HG02763 (cell line): Measurements from ENCODE around the gene OPTN.
"Not testable (repeated sequence)": the region's sequence is repeated elsewhere in the genome, so short reads cannot be mapped to it uniquely, and the experiment has no call there.

Experiments used
- ATAC-seq: cut with Tn5 transposase; IDR thresholded peaks from one replicate; pipeline ENCODE4 v1.9.1; 2021; ENCODE audit warnings: mild to moderate bottlenecking, moderate library complexity; ENCODE audit not compliant: unreplicated experiment

Gene OPTN

DNA sequence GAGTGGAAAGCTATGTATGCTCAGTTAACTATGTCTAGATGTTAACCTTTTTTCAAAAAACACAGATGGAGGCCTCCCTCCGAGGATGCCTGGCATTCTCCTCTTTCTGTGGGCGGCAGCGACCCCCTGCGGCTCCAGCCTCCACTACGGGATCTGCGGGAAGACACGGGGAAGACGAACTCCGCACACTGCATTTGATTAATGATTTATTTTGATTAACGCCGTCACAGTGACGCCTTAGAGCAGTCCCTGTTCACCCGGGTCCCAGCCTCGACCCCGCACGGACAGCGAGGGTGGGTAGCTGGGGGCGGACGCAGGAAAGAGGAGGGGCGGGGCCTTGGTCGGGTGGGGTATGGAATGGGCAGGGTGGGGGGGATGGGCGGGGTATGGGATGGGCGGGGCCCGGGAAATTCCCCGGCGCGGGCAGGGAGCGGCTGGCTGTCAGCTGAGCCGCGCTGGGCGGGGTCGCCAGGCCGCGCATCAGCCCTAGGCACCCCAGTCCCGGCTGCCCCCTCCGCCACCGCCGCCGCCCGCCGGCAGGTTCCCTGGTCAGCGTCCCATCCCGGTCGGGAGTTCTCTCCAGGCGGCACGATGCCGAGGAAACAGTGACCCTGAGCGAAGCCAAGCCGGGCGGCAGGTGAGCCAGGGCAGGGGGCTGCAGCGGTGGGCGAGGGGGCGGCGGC, at the start of gene OPTN:
Gene OPTN, plus strand, starts transcription at position 498 of the 683 bp plus-strand sequence. CDS start 8,960 bp downstream, outside the sequence.
- peak; percentile 70 for ATAC-seq

DNA sequence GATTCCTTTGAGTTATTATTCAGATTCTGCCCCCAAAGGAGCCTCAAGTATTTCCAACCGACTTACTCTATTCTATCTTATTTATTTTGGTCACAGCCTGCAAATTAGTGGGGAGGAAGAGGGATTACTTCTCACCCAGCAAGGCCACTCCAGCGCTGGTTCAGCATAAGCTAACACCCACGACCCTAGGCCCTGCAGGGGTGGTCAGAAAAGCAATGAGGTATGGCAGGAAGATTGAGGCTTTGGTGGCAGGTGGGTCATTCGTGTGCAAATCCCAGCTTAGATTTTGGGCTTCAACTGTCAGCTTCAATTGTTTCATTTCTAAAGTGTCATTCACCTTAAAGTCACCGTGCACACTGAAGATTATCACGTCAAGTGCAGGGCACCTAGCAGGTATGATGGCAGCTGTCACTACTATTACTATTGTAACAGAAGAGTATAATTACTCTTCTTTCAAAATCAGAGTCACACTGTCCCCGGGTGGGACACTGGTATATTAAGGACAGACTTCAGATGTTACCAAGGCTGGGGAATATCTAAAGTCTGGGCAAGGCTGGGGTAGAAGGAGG, 48.8 kb upstream of the OPTN start:
- ATAC-seq, result no peak

DNA sequence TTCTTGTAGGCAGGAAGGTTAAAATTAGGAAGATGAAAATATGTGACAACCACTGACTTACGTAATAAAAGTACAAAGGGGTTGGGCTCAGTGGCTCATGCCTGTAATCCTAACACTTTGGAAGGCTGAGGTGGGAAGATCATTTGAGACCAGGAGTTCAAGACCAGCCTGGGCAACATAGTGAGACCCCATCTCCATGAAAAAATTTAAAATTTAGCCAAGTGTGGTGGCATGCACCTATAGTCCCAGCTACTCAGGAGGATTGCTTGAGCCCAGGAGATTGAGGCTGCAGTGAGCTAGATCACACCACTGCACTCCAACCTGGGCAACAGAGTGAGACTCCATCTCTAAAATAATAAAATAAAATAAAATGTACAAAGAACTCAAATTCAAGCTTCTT, 46.8 kb upstream of the OPTN start:
- ATAC-seq, result not testable (repeated sequence)

DNA sequence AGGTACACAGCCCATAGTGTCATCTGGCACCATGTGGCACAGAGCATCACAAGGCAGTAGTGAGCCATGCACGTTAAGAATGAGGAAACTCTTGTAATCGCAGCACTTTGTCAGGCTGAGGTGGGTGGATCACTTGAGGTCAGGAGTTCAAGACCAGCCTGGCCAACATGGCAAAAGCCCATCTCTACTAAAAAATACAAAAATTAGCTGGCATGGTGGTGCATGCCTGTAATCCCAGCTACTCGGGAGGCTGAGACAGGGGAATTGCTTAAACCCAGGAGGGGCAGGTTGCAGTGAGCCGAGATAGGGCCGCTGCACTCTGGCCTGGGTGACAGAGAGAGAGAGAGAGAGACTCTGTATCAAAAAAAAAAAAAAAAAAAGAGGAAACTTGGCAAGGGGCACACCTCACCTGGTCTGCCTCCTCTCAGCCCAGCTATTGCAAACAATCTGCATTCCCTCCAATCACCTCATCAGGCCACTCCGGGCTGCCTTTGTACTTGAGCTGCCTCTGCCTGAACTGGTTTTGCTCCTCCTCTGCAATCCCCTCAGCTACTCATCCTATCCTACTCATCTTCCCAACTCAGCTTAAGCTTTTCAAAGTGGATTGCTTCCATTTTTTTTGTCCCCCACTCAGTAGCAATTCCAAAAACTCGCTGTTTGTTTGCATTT, 46.0 kb upstream of the OPTN start:
- no peak for ATAC-seq

DNA sequence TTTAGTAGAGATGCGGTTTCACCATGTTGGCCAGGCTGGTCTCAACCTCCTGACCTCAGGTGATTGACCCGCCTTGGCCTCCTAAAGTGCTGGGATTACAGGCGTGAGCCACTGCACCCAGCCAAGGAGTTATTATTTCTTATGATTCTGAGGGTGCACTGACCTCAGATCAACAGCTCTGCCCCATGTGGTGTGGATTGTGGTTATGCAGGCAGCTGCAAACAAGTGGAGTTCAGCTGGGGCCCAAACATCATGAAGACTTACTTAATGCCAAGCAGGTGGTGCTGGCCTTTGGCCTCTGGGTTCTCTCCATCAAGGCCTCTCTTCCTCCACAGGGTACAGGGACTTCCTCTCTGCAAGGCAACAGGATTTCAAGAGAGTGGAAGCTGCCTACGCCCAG, 45.1 kb upstream of the OPTN start:
- no peak for ATAC-seq

DNA sequence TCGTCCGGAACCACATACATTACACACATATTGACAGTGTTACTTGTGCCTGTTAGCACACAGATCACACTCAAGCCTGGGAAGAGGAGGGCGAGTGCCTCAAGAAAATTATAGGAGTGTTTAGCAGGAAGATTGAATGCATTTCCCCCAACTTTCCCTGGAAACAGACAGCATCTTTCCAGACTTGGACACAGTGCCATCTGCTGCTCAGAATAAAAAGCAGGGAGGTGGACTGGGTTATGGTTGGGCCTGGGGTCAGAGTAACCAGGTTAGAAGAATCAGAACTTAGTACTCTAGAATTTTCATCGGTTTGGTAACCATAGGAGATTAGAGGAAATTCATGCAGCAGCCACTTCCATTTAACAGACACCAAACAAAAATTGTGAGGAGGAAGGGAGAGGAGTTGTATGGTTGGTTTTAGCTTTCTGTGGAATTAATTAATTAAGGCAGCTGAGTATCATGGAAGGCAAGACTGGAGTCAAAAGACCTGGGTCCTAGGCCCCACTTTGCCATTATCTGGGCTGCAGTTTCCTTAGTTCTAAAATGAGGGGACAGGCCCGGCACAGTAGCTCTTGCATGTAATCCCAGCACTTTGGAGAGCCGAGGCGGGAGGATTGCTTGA, 43.4 kb upstream of the OPTN start:
- ATAC-seq, result no peak

DNA sequence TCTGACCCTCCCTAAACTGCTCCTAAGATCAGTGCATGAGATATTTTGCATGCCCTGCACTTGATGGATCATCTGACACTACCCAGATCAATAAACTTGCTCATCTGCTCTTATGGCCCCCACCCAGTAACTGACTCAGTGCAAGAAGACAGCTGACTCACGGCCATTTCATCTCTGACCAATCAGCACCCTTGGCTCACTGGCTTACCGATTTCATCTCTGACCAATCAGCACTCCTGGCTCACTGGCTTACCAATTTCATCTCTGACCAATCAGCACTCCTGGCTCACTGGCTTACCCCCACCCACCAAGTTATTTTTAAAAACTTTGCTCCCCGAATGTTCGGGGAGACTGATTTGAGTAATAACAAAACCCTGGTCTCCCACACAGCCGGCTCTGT, 37.2 kb upstream of the OPTN start:
- no peak for ATAC-seq

DNA sequence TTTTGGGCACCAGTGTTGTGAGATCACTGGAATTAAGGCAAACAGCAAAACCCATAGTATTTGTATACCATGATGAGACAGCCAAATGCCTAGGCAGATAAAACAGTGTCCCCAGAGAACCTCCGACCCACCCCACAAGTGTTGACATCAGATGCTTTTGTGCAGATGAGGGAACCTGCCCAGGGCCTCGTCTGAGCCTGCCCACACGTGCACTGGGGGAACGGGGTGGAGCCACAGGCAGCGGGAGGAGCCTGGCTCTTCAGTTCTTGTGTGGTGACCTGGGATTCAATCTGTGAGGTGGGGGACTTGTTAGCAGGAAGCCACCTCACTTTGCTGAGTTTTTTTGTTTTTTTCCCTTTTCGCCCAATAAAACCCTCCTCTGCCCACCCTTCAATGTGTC, 33.4 kb upstream of the OPTN start:
- no peak for ATAC-seq

DNA sequence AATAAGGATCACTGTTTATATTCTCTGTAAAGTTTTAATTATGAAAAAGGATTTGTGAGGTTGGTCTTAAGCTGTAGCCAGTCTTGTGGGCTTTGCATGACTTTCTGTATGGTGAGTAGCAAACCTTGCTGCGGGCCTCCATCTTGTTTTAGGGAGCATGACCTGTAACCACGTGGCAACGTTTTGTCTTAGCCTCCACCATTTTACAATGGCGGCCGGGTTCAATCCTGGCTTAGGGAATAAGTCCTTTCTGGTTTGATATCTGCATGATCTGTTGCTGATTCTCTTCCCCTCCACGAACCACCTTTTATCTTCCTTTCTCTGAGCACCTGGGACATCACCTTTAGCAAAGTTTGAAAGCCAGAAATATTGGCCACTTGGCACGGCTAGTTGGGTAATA, 32.5 kb upstream of the OPTN start:
- no peak for ATAC-seq

DNA sequence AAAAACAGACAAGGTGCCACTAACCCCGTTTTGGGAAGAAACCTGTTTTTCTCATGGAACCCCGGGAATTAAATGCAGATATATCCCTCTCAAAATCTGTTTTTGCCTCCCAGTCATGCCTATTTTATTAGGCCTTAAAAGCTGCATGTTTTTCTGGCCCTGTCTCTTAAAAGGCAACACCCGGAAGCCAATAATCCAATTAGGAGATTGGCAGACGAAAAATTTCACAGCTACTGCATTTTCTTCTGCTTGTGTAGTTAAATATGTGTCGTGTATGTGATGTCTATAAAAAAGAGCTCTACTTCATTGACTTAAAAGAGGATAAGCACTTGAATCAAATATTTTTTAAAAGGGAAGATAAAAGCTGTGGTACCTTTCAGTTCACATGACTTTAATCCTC, 31.9 kb upstream of the OPTN start:
- ATAC-seq, result no peak

DNA sequence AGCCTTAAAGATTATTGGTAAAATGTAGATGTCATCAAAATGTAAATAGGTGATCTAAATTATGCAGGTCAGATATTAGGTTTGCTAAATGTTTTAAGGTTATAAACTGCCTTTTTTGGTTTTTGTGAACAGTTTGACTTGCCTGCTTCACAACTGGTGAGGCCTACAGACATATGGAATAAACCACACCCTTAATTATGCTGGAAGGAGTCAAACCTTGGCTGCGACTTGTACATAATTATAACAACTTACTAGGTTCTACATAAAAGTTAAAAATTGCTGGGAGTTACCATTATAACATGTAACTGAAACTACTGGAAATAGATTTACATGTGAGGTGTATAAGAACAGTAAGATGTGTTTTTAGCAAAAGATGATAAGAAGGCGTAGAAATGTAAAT, 31.5 kb upstream of the OPTN start:
- no peak for ATAC-seq

DNA sequence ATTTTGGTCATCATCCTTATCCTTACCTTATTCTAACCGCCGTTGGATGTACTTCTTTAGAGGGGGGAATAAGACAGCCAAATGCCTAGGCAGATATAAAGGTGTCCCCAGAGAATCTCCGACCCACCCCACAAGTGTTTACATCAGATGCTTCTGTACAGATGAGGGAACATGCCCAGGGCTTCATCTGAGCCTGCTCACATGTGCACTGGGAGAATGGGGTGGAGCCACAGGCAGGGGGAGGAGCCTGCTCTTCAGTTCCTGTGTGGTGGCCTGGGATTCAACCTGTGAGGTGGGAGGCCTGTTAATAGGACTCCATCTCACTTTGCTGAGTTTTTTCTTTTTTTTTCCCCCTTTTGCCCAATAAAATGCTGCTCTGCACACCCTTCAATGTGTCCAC, 27.6 kb upstream of the OPTN start:
- no peak for ATAC-seq

DNA sequence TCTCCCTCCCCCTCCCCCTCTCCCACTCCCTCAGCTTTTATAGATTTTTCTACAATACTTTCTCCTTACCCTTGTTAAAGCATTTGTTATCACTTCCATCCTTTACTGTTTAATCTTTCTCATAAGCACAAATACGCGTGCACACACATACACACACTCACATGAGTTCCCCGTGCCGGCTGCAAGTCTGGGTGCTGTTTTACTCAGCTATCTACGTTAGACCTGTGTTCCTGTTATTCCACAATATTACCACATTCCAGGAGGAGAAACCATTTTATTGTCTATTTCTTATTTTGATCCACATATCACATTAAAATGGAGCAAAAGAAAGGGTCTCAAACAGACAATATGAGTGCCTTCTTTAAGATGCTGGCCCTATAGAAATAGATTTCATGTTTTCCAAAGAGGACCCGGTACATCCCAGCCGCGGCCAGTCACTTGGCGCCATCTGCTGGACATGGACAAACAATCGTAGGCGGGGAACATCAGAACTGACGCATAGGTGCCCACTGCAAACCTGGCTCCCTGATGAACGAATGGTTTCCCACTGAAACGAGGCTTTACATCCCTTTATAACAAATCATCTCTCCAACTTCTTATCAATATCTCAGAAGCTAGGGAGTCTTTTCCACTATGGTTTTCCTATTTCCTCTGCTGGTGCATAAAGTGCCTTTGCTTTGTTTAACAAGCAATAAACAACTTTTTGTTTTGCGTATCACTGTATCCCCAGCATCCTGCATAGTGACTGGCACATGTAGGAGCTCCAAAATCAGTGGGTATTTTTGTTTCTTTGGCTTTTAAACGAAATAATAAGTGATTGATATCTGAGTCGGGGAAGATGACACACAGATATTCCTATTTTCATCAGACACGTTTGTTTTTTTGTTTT, 25.2 kb upstream of the OPTN start:
- ATAC-seq, result no peak

DNA sequence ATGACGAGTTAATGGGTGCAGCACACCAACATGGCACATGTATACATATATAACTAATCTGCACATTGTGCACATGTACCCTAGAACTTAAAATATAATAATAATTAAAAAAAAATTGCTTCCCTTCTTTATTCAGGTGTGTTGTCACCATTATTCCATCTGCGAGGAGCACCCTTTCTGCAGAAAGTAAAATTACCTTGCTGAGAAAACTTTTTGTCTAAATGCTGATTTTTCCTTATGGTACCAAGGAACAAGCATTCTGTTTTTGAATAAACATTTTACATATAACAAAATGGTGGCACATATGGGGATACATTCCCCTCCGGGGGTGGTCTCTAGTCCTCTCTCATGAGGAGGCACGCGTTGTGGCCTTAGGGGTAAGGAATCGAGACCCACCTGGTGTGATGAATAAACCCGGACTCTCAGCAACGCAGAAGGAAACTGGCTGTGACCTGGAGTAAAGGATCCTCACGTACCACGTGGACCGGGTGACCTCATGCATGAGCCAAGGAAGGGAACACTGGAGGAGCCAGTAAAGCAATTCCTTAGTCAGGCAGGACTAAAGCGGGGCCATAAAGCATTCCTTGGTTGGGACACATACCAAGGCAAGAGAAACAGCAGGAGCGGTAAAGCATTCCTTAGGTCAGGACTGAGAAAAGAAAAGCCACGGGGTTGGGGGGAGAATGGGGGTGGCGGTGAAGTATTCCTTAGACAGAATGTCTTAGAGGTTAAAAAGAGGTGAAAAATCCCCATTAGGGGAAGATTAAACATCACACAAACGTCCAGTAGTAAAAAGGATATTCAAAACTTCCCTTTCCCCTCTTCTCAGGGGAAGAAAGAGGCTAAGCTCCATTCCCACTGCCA, 20.8 kb upstream of the OPTN start:
- ATAC-seq, result no peak

DNA sequence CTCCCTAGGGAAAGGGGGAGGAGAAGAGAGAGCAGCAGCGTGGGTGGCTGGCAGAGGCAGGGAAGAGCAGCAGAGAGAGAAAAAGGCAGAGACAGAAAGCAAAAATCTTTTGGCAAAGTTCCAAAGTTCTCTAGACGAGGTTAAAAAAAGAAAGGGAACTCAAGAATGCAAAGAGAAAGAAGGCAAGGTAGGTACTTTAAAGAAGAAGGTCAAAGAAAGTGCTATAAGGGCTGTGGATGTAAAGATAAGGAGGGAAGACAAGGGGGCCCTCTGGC, 20.2 kb upstream of the OPTN start:
- no peak for ATAC-seq

DNA sequence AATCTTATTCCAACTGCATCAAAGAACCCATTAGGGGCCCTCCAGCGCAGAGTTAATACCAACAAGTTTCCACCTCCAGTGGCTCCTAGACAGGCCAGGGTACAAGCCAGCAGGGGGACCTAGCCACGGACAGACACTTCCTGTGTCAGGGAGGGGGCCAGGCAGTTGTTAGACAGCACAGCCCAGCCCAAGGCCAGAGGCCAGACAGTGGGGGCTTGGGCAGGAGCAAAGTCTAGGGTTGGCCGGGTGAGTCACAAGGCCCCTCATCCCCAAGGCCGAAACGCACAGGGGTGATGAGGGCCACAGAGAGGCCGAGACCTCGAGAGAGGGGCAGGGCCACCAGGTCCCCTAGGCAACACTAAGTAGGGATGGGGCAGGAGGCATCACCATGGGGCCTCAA, 19.3 kb upstream of the OPTN start:
- no peak for ATAC-seq

DNA sequence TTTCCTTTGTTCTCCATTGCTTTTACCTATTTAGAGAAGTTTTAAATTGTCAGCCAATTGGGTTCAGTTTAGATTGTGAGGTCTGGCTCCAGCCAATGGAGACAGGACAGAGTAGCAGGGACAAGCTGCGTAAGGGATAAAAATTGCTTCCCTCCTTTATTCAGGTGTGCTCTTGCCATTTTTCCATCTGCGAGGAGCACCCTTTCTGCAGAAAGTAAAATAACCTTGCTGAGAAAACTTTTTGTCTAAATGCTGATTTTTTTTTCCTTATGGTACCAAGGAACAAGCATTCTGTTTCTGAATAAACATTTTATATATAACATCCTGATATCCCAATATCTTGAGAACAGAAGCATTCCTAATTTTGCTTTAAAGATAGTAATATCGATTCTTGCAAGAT, 16.3 kb upstream of the OPTN start:
- ATAC-seq, result not testable (repeated sequence)

DNA sequence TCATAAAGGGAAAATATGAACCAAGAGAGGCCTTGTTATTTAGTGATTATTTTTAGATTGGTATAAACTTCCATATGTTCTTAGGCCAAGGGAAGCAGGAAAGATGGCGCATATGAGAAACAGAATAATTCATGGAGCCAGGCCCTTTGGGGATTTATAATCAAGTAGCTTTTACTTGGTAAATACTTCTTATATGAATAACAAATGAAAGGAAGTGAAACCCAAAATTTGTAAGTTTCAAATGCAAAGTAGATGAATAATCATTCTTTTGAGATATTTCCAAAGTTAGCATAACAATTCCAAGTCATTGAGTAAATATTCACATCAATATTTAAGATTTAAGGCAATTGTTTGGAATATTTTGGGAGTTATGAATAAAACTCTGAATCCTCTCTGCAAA, 13.9 kb upstream of the OPTN start:
- ATAC-seq, result no peak

DNA sequence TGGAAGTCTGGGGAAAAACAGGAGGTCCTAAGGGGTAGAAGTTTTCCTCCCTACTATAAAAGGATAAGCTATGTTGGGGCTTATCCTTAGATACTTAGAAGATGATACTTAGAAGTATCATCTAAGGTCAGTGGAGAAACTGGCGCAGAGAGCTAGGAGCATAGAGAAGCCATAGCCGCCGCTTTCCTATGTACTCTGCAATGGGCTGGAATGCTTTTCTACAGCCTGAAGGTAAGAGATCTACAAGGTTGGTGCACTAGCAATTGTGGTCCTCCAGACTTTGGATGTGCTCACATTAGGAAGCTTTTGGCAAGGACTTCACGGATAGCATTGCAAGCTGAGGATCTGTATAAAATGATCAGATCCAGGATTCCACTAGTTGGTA, 12.4 kb upstream of the OPTN start:
- ATAC-seq, result no peak

DNA sequence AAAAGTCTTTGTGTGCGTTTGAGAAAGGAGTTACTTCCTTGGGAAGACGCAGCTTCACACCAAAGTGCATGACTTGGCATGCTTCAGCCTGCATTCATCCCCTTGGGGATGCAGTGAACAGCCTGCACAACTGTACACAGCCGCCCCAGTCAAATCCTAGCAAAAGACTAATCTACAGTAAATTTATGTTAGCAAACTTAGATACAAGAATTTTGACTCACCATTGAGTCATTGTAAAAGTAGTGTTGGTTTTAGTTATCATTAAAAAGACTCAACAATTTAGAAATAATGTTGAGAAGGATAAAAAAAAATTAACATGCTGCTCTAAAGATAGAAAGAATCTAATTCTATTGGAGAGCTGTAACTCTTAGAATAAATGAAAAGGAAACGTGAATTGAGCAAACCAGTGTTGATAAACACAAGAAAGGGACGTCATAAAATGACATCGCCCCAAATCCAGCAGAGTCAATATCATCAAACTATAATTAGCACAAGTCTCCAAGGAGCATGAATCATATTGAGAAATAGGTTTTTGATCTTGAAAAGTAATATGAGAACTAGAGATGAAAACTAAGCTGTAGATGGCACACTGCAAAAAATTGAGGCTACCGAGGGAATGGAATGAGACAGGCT, 11.9 kb upstream of the OPTN start:
- ATAC-seq, result no peak
